ENCODE data around the gene HOXA3. TPM values are rescaled to one million over a fixed set of nuclear protein-coding genes. Genes with fewer than 3 reads are reported as not detected.

HOXA3 gene
- total and polyA plus RNA-seq, 10 of the 15 experiments (the other 5 are each of a cell fraction or from before 2014, with no cell fraction given): 0.05 TPM; not detected in 9

- TF ChIP-seq BHLHE40 (IDR thresholded peaks at IDR 0.05; ENCODE audit: borderline replicate concordance in 1 of 2, low read depth in 2 of 2, low read length in 1 of 2) (peak; percentile 26 to 75; a peak in 2 of 4 replicates), TAF1 (IDR thresholded peaks at IDR 0.05; ENCODE audit: borderline replicate concordance, low read depth, low read length) (no peak), KAT2A (conservative IDR thresholded peaks at IDR 0.05; ENCODE audit: control insufficient read depth, low read depth, low read length) (no peak), ATF2 (IDR thresholded peaks at IDR 0.05; ENCODE audit: low read length) (no peak), RB1 (IDR thresholded peaks at IDR 0.05; ENCODE audit: borderline replicate concordance) (peak; percentile 48; the same call in 1 of the 2 replicates), SKIL (IDR thresholded peaks at IDR 0.05; ENCODE audit: low read depth, poor library complexity, severe bottlenecking) (no peak), EP300 (IDR thresholded peaks at IDR 0.05; ENCODE audit: borderline replicate concordance in 1 of 2, control insufficient read depth in 1 of 2, low read depth in 2 of 2, low read length in 2 of 2) (no peak), REST (IDR thresholded peaks at IDR 0.05; ENCODE audit: low read depth, low read length) (no peak), GATAD2B (conservative IDR thresholded peaks at IDR 0.05; ENCODE audit: low read depth) (peak; percentile 20; the same call in 1 of the 2 replicates), FOXK2 (IDR thresholded peaks at IDR 0.05) (no peak), NBN (IDR thresholded peaks at IDR 0.05) (0 out of 2 replicates have a peak, but pooled peaks have one; percentile 13), CUX1 (IDR thresholded peaks at IDR 0.05; ENCODE audit: insufficient replicate concordance, low read depth, low read length) (no peak), NFXL1 (IDR thresholded peaks at IDR 0.05; ENCODE audit: borderline replicate concordance) (no peak), SRF (IDR thresholded peaks at IDR 0.05; ENCODE audit: low read depth in 2 of 2, low read length in 2 of 2) (no peak)
Observed at GRCh38 chr7:27095897-27096767, 56.3 kb downstream of the HOXA3 start, which contains the start of gene HOXA1 (continued).

Data from GM12878 (cell line).